Measurements from ENCODE around the gene EPGN.

The EPGN gene, protein sequence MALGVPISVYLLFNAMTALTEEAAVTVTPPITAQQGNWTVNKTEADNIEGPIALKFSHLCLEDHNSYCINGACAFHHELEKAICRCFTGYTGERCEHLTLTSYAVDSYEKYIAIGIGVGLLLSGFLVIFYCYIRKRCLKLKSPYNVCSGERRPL

DNA sequence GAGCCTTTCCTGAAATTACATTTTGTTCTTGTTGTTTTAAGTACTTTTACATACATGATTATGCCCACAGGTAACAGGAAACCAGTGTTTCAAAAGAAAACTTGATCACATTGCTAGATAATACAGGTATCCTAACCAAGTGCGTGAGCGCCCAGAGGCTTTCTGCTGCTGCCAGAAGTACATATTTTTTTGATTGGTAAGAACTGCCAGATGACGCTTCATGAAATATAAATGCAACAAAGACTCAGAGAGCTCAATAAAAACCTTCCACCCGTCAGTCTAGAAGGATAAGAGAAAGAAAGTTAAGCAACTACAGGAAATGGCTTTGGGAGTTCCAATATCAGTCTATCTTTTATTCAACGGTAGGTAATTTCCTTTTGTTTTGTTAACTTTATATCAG is at the start of gene EPGN:
Gene EPGN (plus strand): TSS at position 256 of the 400 bp plus-strand sequence. CDS start 64 bp downstream, at position 320.
- peak; percentile 54 for DNase-seq (ENCODE audit: low read depth, low spot score)
- peak within 1 kb of the TSS; percentile 88 for H3K27ac ChIP-seq

GRCh38 chr4:74258963-74259362 is 49.3 kb upstream of the EPGN start:
- no peak for DNase-seq (ENCODE audit: low read depth, low spot score)
- H3K27ac ChIP-seq: no peak overlapping the region

DNA sequence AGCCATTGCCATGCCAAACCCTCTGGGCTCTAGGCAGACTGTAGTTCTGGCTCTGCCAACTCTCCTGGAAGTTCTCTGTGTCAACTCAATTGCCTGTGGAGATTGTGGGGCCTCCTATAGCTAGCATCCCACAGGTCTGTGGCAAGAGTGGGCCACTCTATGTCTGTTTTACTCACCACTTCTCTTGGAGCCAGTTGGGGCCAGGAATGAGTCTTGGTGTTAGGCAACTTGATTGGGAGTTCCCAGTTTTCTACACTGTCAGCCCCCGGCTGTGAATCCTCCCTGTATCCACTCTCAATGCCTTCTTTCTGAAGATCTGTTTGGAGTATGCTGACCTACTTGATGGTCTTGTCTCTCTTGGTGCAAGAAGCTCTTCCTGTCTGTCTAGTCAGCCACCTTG is 48.2 kb upstream of the EPGN start:
- DNase-seq (ENCODE audit: low read depth, low spot score): no peak
- H3K27ac ChIP-seq: no peak overlapping the region

DNA sequence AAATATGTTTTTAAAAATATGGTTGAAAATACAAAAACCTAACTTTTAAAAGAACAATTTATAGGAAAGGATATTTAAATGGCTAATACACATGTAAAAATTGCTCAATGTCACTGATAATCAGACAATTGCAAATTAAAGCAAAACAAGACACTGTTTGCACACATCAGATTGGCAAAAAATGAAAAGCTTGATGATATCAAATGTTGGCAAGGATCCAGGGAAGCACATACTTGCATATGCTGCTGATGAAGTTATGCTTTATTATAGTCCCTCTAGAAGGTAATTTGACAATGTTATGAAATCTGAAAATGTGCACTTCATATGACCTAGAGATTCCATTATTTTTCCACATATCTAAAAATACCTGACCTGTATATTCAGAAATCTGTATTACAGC is 45.7 kb upstream of the EPGN start:
- no peak for DNase-seq (ENCODE audit: low read depth, low spot score)
- H3K27ac ChIP-seq: no peak overlapping the region

- H3K27ac ChIP-seq: no peak overlapping the region
- no peak for DNase-seq (ENCODE audit: low read depth, low spot score)
Observed at GRCh38 chr4:74263551-74263950, 44.7 kb upstream of the EPGN start.

- no peak for DNase-seq (ENCODE audit: low read depth, low spot score)
- H3K27ac ChIP-seq: no peak overlapping the region
Observed at GRCh38 chr4:74266081-74266480, 42.2 kb upstream of the EPGN start.

DNA sequence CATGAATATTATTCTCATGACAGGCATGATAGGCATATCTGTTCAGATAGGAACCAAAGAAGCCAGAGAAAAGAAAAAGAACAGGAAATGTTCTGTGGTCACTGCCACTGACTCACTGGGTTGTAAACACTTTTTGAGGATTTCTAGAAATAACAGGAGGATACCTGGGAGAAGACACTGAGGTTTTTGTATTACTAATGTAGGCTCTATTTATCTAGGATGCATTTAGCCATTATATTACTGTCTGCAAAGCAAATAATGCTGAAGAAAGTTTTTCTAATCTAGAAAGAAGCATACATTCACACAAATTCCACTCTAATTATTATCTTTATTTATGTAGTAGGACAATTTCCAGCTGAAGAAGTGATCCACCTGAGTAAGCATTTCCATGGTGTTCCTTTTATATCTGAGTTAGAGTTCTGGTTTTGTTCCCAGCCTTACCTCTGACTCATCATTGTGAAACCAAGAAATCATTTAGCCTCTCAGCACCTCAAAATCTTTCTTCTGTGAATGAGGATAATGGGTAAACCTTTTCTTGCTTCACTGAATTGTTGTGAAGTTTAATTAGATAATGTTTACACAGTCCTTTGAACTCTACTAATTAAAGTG is 40.2 kb upstream of the EPGN start:
- peak overlapping the region; percentile 84 for H3K27ac ChIP-seq
- peak; percentile 66 for DNase-seq (ENCODE audit: low read depth, low spot score)

DNA sequence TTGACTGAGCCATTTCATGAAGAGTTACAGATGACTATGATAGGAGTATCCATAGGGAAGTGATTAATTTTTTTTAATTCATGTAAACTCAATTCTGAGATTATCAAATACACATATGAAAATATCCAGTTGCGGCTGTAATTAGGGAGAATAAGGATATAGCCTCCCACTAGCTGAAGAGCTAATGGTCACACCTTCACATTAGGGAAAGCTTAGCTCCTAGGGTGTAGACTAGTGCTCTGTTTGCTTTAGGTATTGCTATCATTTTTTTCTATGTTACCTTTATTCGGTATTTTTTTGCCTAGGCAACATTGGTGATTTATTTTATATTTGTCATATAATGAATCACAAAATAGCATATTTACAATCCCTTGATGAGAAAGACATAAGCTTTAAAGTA is 39.6 kb upstream of the EPGN start:
- H3K27ac ChIP-seq: peak overlapping the region; percentile 84
- DNase-seq (ENCODE audit: low read depth, low spot score): no peak

DNA sequence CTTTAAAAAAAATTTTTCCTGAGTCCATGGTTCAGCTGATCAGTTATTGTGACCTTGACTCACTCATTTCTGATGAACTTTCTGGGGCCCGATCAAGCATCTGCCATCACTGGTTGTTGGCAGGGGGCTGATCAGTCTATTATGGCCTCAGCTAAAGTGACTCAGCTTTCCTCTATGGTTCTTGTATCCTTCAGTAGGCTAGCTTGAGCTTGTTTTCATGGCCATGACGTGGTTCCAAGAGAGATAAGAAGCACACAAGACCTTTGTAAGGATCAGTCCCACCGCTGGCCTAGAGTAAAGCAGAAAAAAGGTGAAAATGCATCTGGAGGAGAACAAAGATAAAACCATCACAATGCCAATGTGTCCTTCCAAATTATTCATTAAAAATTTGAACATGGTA is 29.8 kb upstream of the EPGN start:
- no peak for DNase-seq (ENCODE audit: low read depth, low spot score)
- H3K27ac ChIP-seq: no peak overlapping the region

- no peak overlapping the region for H3K27ac ChIP-seq
- no peak for DNase-seq (ENCODE audit: low read depth, low spot score)
Observed at GRCh38 chr4:74279716-74280115, 28.6 kb upstream of the EPGN start.

DNA sequence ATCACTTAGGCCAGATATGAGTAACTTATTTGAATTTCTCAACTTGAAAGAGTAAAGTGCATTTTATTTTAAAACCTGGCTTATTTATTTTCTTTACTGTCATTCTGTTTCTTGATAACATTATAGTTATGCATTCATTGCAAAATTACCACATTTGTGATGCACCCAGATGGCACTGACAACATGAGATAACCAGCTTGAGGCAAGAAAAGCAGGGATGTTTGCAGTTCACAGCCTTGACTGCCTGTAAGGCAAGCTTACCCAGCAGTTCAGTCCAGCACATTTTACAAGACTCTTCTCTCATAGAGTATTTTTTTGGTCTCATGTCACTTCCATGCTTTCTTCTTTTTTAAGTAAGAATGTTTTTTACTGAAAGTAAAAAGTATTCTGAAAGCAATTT is 25.3 kb upstream of the EPGN start:
- peak overlapping the region; percentile 73 for H3K27ac ChIP-seq
- no peak for DNase-seq (ENCODE audit: low read depth, low spot score)

DNA sequence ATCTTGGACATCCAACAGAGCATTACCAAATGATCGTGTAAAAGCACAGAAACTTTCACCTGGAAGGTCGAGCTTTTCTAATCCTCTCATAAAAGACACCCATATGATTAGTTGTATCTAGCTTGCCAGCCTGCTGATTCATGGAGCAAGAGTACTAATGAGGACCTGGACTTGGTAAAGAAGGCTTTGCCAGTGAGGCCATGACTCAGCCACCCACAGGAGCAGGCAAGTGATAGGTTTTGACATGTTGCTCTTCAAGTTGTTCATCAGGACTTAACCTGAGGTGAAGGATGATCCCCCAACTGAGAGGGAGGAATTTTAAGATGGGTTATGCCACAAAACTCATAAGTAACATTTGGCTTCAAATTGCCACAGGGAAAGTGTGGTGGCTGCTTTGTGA is 24.7 kb upstream of the EPGN start:
- H3K27ac ChIP-seq: peak overlapping the region; percentile 73
- peak; percentile 98 for DNase-seq (ENCODE audit: low read depth, low spot score)

DNA sequence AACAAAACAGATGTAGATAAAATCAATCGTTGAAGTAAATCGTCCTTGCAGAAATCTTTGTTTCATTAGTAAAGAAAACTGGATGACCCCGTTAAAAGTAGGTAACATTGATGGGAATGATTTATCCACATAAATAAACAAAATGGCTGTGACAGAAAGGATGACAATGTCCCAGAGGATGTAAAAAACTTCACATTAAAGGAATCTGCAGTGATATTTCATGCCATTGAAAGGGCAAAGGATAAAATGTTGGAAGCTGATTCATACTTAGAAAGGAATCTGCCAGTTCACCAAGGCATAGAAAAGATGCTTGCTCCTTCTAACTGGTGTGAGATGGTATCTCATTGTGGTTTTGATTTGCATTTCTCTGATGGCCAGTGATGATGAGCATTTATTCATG is 24.2 kb upstream of the EPGN start:
- H3K27ac ChIP-seq: peak overlapping the region; percentile 73
- no peak for DNase-seq (ENCODE audit: low read depth, low spot score)

DNA sequence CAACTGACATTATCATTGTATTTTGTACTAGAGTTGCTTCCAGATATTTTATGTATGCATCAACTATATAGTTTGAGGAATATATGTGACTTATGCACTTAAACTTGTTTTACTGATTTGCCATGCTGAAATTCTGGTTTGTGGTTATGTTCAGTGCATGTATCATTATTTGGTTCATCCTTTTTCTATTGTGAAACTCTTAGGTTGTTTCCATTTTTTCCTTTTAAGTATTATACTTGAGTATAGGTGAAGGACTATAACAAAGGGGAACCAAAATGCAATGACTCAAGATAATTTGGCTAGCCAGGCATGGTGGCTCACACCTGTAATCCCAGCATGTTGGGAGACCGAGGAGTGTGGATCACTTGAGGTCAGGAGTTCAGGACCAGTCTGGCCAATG is 21.1 kb upstream of the EPGN start:
- DNase-seq (ENCODE audit: low read depth, low spot score): no peak

GRCh38 chr4:74287791-74288190 is 20.5 kb upstream of the EPGN start:
- no peak overlapping the region for H3K27ac ChIP-seq
- DNase-seq (ENCODE audit: low read depth, low spot score): no peak

More for the DNA sequence above, 21.1 kb upstream of the EPGN start:
- H3K27ac ChIP-seq: no peak overlapping the region

DNA sequence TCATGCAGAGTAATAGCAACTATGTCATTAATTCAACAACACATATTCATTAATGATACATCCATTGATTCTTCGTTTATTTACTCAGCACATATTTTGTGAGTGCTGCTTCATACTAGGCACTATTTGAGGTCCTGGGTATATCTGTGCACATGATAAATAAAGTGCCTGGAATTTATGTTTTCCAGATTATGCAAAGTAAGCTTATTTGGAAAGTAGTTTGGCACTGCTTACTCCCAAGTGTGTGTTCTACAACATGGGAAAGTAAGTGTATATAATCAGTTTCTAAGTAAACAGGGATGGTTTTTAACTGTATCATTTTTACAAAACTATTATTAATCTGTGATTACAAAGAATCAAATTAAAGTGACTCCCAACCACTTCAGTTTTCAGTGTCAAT is 16.8 kb upstream of the EPGN start:
- no peak for DNase-seq (ENCODE audit: low read depth, low spot score)

DNA sequence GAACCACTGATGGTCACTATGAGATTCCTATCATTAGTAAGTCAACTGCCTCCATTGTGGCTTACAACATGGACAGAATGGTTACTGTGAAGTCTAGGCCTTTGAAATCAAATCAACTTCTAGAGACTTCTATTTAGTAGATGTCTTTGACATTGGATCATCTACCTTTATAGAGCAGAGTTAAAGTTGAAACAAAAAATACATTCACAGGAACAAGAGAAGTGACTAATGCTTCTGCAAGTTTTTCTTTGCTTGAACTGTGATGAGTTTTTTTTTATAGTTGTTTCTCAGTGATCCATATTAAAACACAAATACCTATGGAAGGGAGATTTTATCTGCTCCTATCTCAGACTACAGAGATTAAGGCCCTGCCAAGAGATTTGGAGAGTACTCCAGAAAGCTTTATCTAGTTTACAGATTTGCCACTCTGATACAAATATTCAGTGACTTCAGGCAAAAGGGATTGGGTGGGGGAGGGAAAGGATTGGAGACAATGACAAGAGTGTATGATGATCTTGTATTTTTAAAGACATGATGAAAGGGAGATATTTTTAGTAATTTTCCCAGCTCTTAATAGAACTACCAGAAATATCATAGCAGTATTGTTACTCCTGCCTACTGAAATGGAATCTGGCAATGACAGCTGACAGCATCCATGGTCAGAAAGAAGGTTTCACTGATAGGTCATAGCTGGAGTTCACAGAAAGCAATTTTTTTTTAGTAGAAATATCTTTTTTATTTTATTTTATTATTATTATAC is 16.0 kb upstream of the EPGN start:
- no peak for DNase-seq (ENCODE audit: low read depth, low spot score)
- peak overlapping the region; percentile 30 for H3K27ac ChIP-seq

More for the DNA sequence above, 16.8 kb upstream of the EPGN start:
- peak overlapping the region; percentile 30 for H3K27ac ChIP-seq

DNA sequence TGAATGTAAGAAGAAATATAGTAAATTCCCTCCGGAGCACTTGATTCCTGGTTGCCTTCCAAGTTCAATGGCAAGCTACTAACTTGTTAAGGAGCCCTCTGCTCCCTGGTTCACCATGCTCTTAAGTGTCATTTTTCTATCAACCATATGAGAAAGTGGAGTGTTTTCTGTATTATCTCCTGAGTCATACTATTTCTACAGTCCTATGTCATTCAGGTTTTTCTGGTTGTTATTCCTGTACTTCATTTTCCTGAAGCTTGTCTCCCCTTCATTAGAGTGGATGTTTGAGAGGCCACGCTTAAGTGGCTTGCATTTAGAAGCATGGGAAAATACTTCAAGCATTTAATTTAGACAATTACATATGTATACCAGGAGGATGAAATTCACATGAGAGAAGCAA is 14.7 kb upstream of the EPGN start:
- no peak for DNase-seq (ENCODE audit: low read depth, low spot score)

GRCh38 chr4:74294681-74295080 is 13.6 kb upstream of the EPGN start:
- H3K27ac ChIP-seq: no peak overlapping the region
- no peak for DNase-seq (ENCODE audit: low read depth, low spot score)

More for the DNA sequence above, 14.7 kb upstream of the EPGN start:
- H3K27ac ChIP-seq: no peak overlapping the region

DNA sequence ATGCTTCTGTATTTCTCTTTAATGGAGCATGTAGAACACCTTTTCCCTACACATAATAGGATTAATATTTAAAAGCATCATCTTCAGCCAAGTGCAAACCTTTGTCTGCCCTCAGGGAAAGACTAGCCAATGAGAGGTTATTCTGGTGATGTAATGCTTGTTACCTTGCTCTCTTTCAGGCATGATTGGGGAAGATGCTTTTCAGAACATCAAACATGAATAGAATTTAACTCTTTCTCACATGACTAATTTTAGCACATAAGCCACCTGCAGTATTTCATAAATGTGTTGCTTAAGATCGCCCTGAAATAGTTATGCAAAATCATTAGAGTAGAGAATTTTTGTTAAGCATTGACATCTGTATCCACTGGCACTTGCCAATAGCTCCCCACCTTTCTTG is 10.7 kb upstream of the EPGN start:
- no peak for DNase-seq (ENCODE audit: low read depth, low spot score)
- H3K27ac ChIP-seq: no peak overlapping the region

GRCh38 chr4:74304095-74304625 is 4.1 kb upstream of the EPGN start:
- no peak for DNase-seq (ENCODE audit: low read depth, low spot score)
- no peak overlapping the region for H3K27ac ChIP-seq

Measured in epithelial cell of prostate (primary cell).